HG03571 (cell line): ENCODE measurements around the gene ZNF865.

Experiments used
- ATAC-seq: cut with Tn5 transposase; IDR thresholded peaks from one replicate; pipeline ENCODE4 v1.9.1; 2021; ENCODE audit not compliant: unreplicated experiment

ZNF865 gene

GRCh38 chr19:55656988-55657747 lies 51.7 kb downstream of the ZNF865 start:
- no peak for ATAC-seq

- ATAC-seq, result no peak
These were observed 53.5 kb downstream of the ZNF865 start for GRCh38 chr19:55658846-55659459.

GRCh38 chr19:55659822-55660221 lies 54.4 kb downstream of the ZNF865 start:
- ATAC-seq, result no peak

GRCh38 chr19:55660404-55660803 lies 55.0 kb downstream of the ZNF865 start:
- no peak for ATAC-seq

GRCh38 chr19:55660991-55661390 lies 55.5 kb downstream of the ZNF865 start:
- no peak for ATAC-seq

- ATAC-seq, result no peak
These were observed 56.4 kb downstream of the ZNF865 start for GRCh38 chr19:55661826-55662225.

GRCh38 chr19:55663846-55664536 lies 58.5 kb downstream of the ZNF865 start:
- no peak for ATAC-seq

- no peak for ATAC-seq
These were observed 61.0 kb downstream of the ZNF865 start for GRCh38 chr19:55666343-55667005.
